Neuron (in vitro differentiated cells): ENCODE measurements around the gene DNMT3A.

ENCODE experiments used
- H2AFZ ChIP-seq: one replicate; pipeline ENCODE4 v1.6.1; 2013; ENCODE audit warnings: low read depth, mild to moderate bottlenecking, inconsistent platforms, low read length, moderate library complexity
- H3K27me3 ChIP-seq: one replicate; pipeline ENCODE4 v1.6.1; 2013; ENCODE audit warnings: low read length; ENCODE audit not compliant: insufficient read depth
- H3K36me3 ChIP-seq: one replicate; pipeline ENCODE4 v1.6.1; 2013; ENCODE audit warnings: low read length; ENCODE audit not compliant: insufficient read depth
- H3K4me1 ChIP-seq: one replicate; pipeline ENCODE4 v1.6.1; 2013; ENCODE audit warnings: low read length; ENCODE audit not compliant: insufficient read depth
- H3K4me3 ChIP-seq: 2 replicates; pipeline ENCODE4 v1.5.1; 2013; ENCODE audit warnings: mild to moderate bottlenecking, low read length, moderate library complexity
- H3K9me3 ChIP-seq: one replicate; pipeline ENCODE4 v1.6.1; 2013; ENCODE audit warnings: low read length

The DNMT3A gene

DNA sequence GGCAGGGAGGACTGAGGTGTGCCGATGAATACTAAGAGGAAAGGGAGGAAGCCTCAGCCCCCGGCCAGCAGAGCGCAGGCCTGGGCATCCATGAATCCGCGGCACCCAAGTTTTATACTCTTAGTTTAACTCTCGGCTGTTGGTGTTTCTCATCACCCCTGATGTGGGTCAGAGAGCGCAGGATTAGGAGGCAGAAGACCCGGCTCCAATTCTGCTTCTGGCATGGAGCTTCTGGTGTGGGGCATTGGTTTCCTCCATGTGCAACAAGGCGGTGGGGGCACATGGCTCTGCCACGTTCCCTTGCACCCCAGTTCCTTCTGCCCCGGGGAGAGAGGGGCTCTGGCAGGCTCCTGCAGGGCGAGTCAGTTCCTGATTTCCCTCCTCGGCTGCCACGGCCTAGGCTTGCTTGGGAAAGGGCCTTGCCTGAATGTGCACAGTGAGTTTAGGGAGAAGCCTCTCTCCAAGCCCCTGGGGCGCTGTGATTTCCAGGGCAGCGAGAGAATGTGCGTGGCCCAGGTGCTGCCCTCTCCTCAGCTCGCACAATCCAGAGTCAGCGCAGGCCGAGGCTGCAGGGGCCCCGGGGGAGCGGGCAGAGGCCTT is 36.2 kb upstream of the DNMT3A start:
- H3K4me1 ChIP-seq: peaks cover 24% of the 10 kb centered on the region
- H3K36me3 ChIP-seq: no peaks in the 10 kb centered on the region
- no peak overlapping the region for H2AFZ ChIP-seq
- H3K9me3 ChIP-seq: peaks cover 8% of the 10 kb centered on the region
- no peak overlapping the region for H3K4me3 ChIP-seq
- no peaks in the 10 kb centered on the region for H3K27me3 ChIP-seq

DNA sequence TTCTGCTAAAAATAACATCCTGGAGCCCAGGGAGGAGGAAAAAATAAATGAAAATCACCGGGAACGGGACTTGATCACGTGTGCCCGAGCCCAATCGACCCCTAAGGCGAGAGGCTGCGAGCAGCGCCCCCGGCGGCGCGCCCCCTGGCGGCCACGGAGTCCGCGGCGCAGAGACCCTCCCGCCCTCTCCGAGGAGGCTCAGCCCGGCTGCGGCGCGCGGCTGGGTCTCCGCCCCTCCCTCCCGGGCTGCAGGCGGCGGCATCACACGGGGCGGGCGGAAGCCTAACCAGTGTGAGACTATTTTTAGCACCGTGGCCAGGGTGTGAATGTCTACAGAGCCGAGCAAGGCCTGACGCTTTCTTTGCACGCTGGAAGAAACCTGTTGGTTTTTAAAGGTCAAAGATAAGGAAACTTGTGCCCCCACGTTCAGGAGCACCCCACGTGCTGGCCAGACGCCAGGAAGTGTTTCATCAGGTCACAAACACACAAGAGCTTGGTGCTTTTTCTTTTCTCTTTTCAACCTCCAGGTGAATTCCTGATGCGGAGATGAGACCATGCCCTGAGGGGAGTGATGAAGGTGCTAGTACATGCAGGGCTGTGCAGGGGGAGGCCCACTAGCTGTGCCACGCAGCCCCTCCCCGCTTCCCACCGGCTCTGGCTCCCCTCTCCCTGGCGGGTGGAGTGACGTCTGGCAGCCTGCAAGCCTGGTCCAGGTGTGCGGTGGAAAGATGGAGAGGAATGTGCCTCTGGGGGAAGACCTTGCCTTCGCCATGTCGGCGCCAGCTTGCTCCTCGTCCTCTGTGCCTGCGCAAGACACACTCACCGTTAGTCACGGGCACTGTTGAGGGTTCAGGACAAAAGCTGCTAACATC is 35.3 kb upstream of the DNMT3A start:
- peaks cover 31% of the 10 kb centered on the region for H3K4me1 ChIP-seq
- H3K27me3 ChIP-seq: no peaks in the 10 kb centered on the region
- peaks cover 8% of the 10 kb centered on the region for H3K9me3 ChIP-seq
- H2AFZ ChIP-seq: peak overlapping the region; percentile 49
- H3K36me3 ChIP-seq: no peaks in the 10 kb centered on the region
- H3K4me3 ChIP-seq: peak overlapping the region; percentile 26

DNA sequence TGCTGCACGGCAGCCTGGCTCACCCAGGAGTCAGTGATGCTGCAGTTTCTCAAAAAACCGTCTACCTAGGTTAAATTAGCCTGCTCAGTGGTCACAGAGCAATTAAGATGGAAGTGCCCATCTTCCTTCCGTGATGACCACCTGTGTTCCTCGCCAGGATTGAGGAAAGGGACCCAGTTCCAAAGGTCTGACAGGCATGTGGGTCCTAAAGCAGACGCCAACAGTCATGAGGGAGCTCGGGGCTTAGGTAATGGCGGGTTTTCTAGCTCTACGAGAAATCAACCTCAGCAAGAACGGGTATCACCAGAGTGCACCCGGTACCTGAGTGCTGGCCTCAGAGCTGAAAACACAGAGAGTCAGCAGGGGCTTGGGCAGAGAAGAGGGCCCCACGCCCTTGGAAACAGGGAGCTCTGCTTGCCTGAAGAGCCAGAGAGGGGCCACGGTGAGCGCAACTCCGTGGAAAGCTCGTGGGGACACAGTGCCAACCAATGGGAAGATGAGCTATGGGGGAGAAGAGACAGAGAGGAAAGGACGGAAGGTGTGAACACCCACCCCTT is 34.3 kb upstream of the DNMT3A start:
- Histone ChIP-seq H3K36me3 (no peaks in the 10 kb centered on the region), H3K27me3 (no peaks in the 10 kb centered on the region), H3K4me3 (no peak overlapping the region), H2AFZ (no peak overlapping the region), H3K4me1 (peaks cover 31% of the 10 kb centered on the region), H3K9me3 (peaks cover 8% of the 10 kb centered on the region)

DNA sequence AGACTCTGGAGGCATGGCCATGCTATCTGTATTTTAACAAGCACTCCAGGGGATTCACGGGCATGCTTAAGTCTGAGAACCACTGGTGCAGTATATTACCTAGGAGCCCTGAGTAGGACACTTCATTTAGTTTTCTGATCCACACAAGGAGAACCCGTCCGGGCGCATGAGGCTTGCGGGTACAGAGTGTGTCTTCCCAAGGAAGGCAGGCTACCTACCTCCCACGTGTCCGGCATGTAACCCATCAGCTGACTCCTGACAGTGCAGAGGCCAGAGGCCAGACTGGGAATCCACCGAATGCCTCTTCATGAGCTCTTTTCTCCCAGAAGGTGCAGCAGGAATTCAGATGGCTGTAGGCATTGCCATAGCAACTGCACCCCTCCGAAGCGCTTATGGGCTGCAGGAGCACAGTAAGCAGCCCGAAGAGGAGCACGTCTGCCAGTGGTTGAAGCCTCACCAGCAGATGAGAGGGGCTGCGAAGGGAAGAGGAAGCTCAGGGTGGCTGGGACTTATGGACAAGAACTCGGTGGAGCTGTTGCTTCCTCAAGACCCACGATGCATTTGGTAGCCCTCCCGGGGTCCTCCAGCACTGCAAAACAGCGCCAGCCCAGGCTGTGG is 33.8 kb upstream of the DNMT3A start:
- H3K4me3 ChIP-seq: no peak overlapping the region
- H2AFZ ChIP-seq: no peak overlapping the region
- H3K36me3 ChIP-seq: no peaks in the 10 kb centered on the region
- H3K9me3 ChIP-seq: peaks cover 8% of the 10 kb centered on the region
- H3K27me3 ChIP-seq: no peaks in the 10 kb centered on the region
- peaks cover 31% of the 10 kb centered on the region for H3K4me1 ChIP-seq

DNA sequence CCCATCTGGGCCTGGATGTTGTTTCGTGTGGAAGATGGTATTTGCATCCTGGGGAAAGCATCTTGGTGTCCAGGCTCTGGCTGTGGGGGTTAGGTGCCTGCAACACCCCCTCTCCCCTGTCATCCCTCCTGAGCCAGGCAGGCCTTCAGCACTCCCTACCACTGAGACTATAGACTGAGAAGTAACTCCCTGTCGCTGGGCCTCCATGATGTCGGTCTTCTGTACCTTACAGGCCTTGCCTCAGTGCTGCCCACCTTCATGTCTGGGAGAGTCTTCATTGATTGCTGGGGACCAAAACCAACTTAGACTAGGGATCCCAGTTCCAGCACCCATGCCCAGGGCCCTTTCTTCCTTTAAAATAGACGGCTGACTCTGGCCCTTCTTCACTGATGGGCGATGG is 33.1 kb upstream of the DNMT3A start:
- Histone ChIP-seq H3K4me1 (peaks cover 31% of the 10 kb centered on the region), H3K9me3 (peaks cover 7% of the 10 kb centered on the region), H2AFZ (no peak overlapping the region), H3K27me3 (no peaks in the 10 kb centered on the region), H3K4me3 (no peak overlapping the region), H3K36me3 (no peaks in the 10 kb centered on the region)

DNA sequence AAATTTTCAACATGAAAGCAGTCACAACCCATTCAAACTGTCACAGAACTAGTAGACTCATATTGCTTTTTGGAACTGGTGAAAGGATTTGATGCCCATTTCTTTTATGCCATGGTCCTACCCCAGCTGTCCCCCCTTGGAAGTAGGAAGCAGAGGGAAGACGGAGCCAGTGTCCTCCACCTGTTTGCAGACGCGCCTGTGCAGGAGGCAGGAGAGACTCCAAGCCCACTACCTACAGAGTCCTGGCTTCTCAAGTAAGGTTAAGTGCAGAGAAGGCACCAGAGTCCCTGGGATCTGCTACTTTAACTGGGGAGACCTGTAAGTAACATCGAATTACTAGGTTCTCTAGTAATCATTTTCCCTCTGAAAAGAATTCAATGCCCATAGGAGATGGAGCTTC is 32.7 kb upstream of the DNMT3A start:
- Histone ChIP-seq H3K9me3 (peaks cover 4% of the 10 kb centered on the region), H2AFZ (no peak overlapping the region), H3K36me3 (no peaks in the 10 kb centered on the region), H3K4me3 (no peak overlapping the region), H3K27me3 (no peaks in the 10 kb centered on the region), H3K4me1 (peaks cover 31% of the 10 kb centered on the region)

DNA sequence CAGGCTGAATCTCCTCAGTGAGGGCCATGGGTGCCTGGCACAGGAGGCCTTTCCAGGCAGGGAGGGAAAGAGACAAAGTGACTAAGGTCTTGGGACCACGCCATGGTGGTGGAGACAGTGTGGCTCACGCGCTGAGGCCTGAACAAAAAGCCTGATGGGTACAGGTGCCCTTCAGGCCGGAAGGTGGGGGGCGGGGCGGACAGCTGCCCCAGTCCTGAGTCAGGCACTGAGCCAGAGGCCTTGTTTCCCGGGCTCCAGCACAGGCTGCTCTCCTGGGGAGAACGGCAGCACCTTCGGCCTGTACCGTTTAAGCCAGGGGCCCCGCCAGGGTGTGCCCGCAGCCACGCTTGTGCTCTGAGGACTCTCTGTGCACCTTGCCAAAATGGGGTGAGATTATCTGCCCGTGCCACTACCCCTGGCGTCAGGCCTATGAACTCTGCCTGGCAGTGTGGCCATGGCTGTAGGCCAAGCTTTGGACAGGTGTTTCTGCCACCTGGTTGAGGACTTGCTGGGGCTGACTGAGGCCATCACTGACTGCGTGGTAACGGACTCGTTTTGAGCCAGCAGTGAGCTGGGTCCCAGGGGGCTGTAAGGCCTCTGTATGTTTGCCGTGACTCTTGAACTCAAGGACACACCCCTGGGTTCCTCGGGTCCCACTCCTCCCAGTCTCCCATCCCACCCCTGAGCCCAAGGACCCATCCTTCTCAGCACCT is 31.7 kb upstream of the DNMT3A start:
- H3K4me1 ChIP-seq: peaks cover 31% of the 10 kb centered on the region
- H2AFZ ChIP-seq: no peak overlapping the region
- no peak overlapping the region for H3K4me3 ChIP-seq
- H3K9me3 ChIP-seq: no peaks in the 10 kb centered on the region
- no peaks in the 10 kb centered on the region for H3K36me3 ChIP-seq
- no peaks in the 10 kb centered on the region for H3K27me3 ChIP-seq

DNA sequence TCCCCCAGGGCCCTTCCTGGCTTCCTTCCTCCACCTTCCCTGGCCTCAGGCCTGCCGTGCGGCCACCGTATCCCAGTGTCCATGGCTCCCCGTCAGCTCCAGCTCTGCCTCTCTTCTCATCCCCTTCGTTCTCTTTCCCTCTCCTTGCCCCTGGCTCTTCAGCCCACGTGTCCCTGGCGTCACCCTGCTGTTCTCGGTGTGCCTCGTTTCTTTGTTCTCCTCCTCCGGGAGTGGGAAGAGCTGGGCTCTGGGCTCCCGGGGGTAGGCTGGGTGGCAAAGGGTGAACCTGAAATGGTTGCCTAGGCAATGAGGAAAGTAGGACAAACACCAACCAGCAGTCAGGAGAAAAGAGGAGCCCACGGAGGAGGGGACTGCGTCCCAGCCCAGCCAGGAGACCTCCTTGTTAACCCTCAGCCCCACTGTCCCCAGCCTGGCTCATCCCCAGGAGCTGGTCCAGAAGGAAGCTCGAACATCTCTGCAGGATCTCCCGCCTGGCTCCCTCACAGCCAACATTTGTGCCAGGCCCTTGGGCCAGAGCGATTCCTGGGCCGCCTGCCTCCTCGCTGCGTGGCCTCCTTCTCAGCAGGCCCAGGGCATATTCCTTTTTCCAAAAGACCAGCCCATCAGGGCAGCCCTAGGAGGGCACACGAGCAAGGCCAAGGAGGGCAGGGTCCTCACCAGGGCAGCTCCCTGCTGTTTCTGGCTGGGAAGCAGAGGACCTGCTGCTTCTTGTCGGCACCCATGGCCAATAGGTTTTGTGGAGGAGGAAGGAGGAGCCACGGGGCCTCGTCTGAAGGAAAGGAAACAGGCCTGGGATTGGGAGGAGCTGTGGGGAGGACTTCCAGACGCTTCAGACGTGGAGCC is 30.9 kb upstream of the DNMT3A start:
- H3K4me1 ChIP-seq: peaks cover 30% of the 10 kb centered on the region
- H3K9me3 ChIP-seq: no peaks in the 10 kb centered on the region
- H2AFZ ChIP-seq: no peak overlapping the region
- no peaks in the 10 kb centered on the region for H3K27me3 ChIP-seq
- H3K4me3 ChIP-seq: no peak overlapping the region
- H3K36me3 ChIP-seq: no peaks in the 10 kb centered on the region

DNA sequence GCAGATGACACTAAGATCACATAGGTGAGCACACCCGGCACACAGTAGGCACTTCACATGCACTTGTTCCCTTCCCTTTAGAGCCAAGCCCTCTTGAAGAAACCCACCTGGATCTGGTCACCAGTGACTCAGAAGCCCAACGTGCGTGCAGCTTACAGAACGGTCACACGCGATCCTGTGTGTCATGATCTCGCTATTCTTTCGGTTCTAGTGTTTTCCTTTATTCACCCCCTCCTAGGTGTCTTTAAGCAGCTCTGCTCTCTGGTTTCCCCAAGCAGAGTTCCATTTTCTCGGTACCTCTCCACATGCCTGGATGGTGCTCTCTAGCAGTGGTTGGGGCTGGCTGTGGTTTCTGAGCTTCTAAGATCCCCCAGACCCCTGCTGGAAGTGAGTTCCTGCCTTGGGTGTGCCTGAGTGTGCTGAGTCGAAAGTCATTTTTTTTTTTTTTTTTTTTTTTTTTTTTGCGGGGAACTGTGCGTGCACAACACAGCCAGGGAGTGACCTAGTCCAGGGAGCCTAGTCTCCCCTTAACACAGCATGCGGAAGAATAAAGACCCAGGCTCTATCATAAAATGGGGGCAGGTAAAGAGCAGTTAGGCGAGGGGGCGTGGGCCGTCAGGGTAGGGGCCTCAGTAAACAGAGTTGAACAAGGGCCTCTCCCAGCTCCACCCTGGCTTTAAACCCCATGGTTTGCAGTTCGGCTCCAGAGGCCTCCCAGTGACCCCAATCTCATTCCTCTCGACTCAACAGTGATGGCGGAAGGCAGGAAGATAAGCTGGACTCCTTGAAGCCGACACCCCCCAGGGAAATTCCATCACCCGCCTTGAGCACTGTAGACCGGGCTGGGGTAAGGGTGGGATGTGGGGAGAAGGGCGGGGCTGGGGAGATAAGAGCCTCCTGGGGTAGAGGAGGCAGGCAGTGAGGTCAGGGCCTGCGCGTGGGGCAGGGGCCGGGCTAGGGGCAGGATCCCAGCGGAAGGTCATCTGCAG is 29.8 kb upstream of the DNMT3A start:
- H3K4me1 ChIP-seq: peaks cover 21% of the 10 kb centered on the region
- no peak overlapping the region for H3K4me3 ChIP-seq
- no peak overlapping the region for H2AFZ ChIP-seq
- H3K36me3 ChIP-seq: no peaks in the 10 kb centered on the region
- no peaks in the 10 kb centered on the region for H3K9me3 ChIP-seq
- no peaks in the 10 kb centered on the region for H3K27me3 ChIP-seq

DNA sequence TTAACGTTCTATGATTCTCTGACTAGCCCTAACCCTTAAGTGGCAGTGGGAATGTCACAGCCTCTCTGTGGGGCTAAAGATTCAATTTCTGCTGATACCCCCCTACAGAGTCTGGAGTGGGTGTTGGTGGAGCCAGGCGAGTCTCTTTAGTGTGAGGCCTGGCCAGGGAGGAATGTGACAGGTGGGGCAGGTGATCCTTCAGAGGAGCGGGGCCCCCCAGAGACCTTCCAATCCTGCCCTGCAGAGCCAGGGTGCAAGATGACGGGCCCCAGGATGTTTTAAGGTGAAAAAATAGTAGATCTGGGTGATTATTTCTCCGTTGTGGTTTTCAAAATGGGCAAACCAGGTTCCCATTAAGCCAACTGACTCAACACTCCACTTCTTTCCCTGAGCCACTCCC is 28.2 kb upstream of the DNMT3A start:
- Histone ChIP-seq H3K36me3 (no peaks in the 10 kb centered on the region), H3K27me3 (no peaks in the 10 kb centered on the region), H3K4me3 (no peak overlapping the region), H2AFZ (no peak overlapping the region), H3K4me1 (peaks cover 8% of the 10 kb centered on the region), H3K9me3 (no peaks in the 10 kb centered on the region)

DNA sequence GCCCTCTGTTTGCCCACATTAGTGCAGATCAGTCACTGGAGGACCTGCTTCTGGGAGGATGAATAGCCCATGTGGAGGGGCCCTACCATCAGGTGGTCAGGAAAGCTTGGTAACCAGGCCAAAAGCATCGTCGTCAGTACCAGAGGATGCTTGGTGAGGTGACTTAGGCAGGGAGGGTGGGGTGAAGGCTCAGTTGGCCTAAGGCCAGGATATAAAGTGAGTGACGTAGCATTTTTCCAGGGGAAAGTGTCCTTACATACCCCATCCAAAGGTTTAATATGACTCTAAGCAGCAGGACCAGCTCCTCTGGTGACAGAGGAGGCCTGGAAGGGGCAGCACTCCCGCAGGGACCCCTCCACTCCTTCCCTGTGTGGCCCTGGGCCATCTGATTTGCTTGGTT is 27.7 kb upstream of the DNMT3A start:
- H3K4me1 ChIP-seq: peaks cover 8% of the 10 kb centered on the region

More for the DNA sequence above, 27.7 kb upstream of the DNMT3A start:
- H3K9me3 ChIP-seq: no peaks in the 10 kb centered on the region
- H2AFZ ChIP-seq: no peak overlapping the region
- no peaks in the 10 kb centered on the region for H3K27me3 ChIP-seq
- H3K4me3 ChIP-seq: no peak overlapping the region
- H3K36me3 ChIP-seq: no peaks in the 10 kb centered on the region
